ENCODE data around the gene TMTC4.

- TF ChIP-seq CTCF (IDR thresholded peaks at IDR 0.05) (no peak), POLR2AphosphoS5 (IDR thresholded peaks at IDR 0.05) (no peak), POLR2A (IDR thresholded peaks at IDR 0.05) (no peak)
These were observed 69.5 kb downstream of the TMTC4 start for GRCh38 chr13:100604918-100605710.

Measured in breast epithelium (tissue), 3 donors.